ENCODE data around the gene TPM4.
"Not testable (repeated sequence)": the region's sequence is repeated elsewhere in the genome, so short reads cannot be mapped to it uniquely, and the experiment has no call there.

TPM4 gene

GRCh38 chr19:16096280-16096855 is 20.1 kb downstream of the TPM4 start:
- TF ChIP-seq CTCF (IDR thresholded peaks at IDR 0.05; ENCODE audit: insufficient read depth, low read depth, low read length, missing control alignments): no peak
- no peak for DNase-seq (ENCODE audit: low read depth)
- H3K4me3 ChIP-seq (ENCODE audit: low read depth, low read length): no peak overlapping the region

GRCh38 chr19:16098416-16098768 is 22.1 kb downstream of the TPM4 start:
- no peak for TF ChIP-seq CTCF (IDR thresholded peaks at IDR 0.05; ENCODE audit: insufficient read depth, low read depth, low read length, missing control alignments)
- H3K4me3 ChIP-seq (ENCODE audit: low read depth, low read length): no peak overlapping the region
- DNase-seq (ENCODE audit: low read depth): no peak

- DNase-seq (ENCODE audit: low read depth): no peak
- H3K4me3 ChIP-seq (ENCODE audit: low read depth, low read length): no peak overlapping the region
- TF ChIP-seq CTCF (IDR thresholded peaks at IDR 0.05; ENCODE audit: insufficient read depth, low read depth, low read length, missing control alignments): no peak
Measured at GRCh38 chr19:16098821-16099220, 22.5 kb downstream of the TPM4 start.

GRCh38 chr19:16099314-16099965 is 23.1 kb downstream of the TPM4 start:
- DNase-seq (ENCODE audit: low read depth); H3K4me3 ChIP-seq (ENCODE audit: low read depth, low read length): not testable (repeated sequence)

GRCh38 chr19:16100524-16100923 is 24.2 kb downstream of the TPM4 start:
- no peak overlapping the region for H3K4me3 ChIP-seq (ENCODE audit: low read depth, low read length)
- no peak for TF ChIP-seq CTCF (IDR thresholded peaks at IDR 0.05; ENCODE audit: insufficient read depth, low read depth, low read length, missing control alignments)
- DNase-seq (ENCODE audit: low read depth): no peak

- no peak for TF ChIP-seq CTCF (IDR thresholded peaks at IDR 0.05; ENCODE audit: insufficient read depth, low read depth, low read length, missing control alignments)
- no peak for DNase-seq (ENCODE audit: low read depth)
- H3K4me3 ChIP-seq (ENCODE audit: low read depth, low read length): no peak overlapping the region
Measured at GRCh38 chr19:16104722-16105121, 28.4 kb downstream of the TPM4 start.

- no peak for TF ChIP-seq CTCF (IDR thresholded peaks at IDR 0.05; ENCODE audit: insufficient read depth, low read depth, low read length, missing control alignments)
- DNase-seq (ENCODE audit: low read depth): peak; percentile 64
- no peak overlapping the region for H3K4me3 ChIP-seq (ENCODE audit: low read depth, low read length)
Measured at GRCh38 chr19:16106121-16106520, 29.8 kb downstream of the TPM4 start.

Measured in GM12865 (cell line).